ENCODE measurements around the gene PRPH2.
"Not testable (repeated sequence)": the region's sequence is repeated elsewhere in the genome, so short reads cannot be mapped to it uniquely, and the experiment has no call there.

PRPH2 gene

DNA sequence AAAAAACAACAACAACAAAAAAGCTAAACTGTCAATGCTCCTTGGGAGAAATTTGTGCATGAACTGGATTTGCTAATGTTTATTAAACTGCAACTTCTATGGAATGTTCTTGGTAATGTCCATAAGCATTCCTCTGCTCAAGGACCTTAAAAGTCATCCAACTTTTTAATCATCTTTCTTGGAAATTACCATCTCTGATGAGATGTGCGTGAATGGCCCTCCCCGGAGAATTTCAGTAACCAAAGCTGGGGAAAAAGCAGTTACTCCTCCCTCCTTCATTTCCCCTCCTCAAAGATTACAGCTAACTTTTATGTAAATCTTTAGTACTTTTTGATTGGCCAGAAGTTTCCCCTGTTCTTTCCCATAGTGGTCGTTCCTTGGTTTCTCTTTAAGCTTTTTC, 18.3 kb upstream of the PRPH2 start:
- DNase-seq: no peak

DNA sequence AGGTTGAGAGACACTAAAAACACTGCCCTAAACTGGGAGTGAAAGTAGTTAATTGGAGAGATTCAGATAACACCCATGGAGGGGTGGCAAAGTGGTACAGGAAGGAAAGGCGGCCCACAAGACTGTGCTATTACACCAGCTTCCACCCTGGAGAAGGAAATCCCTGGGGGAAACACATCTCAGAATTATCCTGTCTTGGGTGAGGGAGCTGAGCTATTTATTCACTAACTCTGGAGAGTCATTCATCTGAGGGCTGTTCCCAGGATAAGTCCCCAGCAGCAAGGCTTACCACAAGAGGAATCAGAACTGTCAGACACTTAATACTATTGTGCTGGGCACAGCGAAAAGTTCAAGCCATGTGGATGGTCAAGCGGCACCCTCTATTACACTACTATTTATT, 13.6 kb upstream of the PRPH2 start:
- no peak for DNase-seq

- not testable (repeated sequence) for DNase-seq
Observed at GRCh38 chr6:42733867-42734481, 11.6 kb upstream of the PRPH2 start.

- no peak for DNase-seq
Observed at GRCh38 chr6:42729731-42730130, 7.3 kb upstream of the PRPH2 start.

DNA sequence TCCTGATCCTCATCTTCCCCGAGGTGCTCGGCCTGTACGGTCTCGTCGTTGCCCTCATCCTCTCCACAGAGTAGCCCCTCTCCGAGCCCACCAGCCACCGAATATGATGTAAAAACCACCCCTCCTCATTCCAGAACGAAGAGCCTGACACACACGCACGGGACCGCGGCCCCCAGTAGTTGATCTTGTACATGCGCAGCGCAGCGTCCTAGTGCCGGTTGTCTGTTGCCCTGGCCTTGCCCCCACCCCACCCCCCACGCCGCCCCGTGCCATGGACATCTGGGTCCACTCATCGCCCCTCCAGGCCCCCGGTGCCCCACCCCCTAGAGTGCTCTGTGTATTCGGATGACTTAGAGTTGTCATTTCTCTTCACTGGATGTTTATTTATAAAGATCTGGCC, 5.2 kb upstream of the PRPH2 start:
- DNase-seq: no peak

DNA sequence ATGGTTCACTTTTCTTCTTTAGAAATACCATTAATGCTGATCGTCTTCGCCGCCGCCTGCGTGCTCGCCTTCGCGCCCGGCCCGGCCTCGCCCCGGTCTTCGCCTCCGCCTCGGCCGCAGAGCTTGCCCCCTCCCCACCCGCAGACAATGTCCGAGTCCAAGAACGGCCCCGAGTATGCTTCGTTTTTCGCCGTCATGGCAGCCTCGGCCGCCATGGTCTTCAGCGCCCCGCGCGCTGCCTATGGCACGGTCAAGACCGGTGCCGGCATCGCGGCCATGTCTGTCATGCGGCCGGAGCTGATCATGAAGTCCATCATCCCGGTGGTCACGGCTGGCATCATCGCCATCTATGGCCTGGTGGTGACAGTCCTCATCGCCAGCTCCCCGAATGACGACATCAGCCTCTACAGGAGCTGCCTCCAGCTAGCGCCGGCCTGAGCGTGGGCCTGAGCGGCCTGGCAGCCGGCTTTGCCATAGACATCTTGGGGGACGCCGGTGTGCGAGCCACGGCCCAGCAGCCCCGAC, 4.8 kb upstream of the PRPH2 start:
- no peak for DNase-seq

- DNase-seq: peak; percentile 21
Observed at GRCh38 chr6:42726485-42727086, 4.2 kb upstream of the PRPH2 start.

DNA sequence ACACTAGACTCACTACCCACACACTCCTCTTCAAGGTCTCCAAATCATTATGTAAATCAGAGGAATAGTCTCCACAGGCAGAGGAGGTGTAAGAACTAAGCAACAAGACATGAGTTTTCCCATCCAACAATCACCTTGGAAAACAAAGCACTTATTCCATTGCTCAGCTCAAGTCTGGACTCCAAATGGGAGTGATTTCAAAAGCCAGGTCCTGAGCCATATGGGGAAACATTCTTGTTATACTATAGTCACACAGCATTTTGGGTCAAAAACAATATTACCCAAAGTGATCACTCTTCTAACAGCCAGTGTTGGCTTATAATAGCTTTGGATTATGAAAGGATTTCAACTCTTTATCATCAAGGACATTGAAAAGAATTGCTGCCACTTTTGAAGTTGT, 3.6 kb upstream of the PRPH2 start:
- DNase-seq: no peak

GRCh38 chr6:42724825-42725224, 2.4 kb upstream of the PRPH2 start:
- no peak for DNase-seq

DNA sequence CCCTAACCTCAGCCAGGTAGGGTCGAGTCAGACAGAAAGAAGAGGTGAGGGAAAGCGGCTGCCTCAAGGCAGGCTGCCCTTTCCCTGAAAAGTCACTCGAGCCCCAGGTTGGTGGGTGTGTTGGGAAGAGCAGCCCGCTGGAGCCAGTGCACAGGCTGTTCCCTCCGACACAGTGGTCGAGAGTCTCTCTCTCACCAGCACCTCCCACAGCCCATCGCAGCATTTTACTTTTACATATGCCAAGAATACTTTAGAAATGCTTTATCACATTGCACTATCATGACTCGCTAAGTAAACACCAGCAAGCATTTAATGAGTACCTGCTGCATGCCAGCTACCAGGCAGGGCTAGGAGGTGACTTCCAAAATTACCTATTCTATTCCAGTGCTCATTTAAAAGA, 1.7 kb downstream of the PRPH2 start:
- no peak for DNase-seq

DNA sequence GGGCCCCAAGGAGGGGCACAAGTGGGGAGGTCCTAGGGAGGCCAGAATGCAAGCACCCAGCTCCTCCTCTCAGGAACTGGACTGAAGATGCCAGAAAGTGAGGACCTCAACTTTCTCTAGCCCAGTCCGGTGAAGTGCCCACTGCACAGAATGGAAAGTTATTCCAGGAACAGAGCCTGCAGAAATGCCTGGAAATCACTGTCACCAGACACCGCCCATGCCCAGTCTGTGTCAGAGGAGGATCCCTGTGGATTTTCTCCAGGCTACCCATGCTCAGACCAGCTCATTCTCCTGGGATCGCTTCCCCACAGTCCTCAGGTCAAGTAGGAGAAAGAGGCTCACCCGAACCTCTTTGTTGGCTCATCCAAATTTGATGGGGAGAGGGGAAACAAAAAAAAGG, 6.5 kb downstream of the PRPH2 start:
- no peak for DNase-seq

GRCh38 chr6:42714098-42714761, 8.2 kb downstream of the PRPH2 start:
- no peak for DNase-seq

GRCh38 chr6:42711930-42712329, 10.5 kb downstream of the PRPH2 start:
- no peak for DNase-seq

DNA sequence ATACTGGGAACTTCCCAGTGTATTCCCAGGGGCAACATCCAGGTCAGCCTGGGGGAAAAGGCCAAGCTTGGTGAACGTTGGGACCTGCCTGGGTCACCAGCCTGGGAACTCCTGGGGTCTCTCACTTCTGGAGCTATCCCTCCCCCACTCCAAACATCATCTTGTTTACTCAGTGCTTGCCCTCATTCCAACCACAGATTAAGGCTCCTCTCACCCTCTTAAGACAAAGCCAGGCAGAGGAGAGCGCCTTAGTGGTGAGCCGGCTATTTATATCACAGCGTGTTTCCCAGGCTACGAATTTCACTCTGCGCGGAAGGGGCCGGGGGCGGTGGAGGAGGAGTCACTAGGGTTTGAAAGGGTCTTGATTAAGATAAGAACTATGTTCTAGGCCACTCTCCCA, 12.1 kb downstream of the PRPH2 start:
- DNase-seq: no peak

GRCh38 chr6:42709871-42710270, 12.5 kb downstream of the PRPH2 start:
- DNase-seq: no peak

GRCh38 chr6:42708096-42708495, 14.3 kb downstream of the PRPH2 start:
- DNase-seq: no peak

GRCh38 chr6:42707595-42707994, 14.8 kb downstream of the PRPH2 start:
- no peak for DNase-seq

DNA sequence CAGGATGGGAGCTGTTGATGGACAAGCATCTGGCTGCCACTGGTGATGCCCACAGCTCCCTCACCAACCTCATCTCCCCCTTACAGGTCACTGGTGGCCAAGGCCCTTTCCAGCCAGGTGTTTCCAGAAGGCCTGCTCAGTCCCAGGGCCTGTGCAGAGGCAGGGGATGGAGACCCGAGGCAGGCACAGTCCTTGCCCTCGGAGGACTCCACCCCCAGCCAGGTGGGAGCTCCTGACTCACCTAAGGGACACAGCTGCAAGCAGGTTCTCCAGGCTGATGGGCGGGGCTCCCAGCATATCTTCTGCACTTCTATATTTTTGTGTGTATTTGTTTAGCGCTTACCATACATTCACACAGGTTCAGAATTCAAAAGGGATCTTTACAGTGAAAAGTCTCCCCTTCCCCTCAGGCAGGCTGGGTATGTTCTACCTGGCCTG, 17.4 kb downstream of the PRPH2 start:
- DNase-seq: no peak

DNA sequence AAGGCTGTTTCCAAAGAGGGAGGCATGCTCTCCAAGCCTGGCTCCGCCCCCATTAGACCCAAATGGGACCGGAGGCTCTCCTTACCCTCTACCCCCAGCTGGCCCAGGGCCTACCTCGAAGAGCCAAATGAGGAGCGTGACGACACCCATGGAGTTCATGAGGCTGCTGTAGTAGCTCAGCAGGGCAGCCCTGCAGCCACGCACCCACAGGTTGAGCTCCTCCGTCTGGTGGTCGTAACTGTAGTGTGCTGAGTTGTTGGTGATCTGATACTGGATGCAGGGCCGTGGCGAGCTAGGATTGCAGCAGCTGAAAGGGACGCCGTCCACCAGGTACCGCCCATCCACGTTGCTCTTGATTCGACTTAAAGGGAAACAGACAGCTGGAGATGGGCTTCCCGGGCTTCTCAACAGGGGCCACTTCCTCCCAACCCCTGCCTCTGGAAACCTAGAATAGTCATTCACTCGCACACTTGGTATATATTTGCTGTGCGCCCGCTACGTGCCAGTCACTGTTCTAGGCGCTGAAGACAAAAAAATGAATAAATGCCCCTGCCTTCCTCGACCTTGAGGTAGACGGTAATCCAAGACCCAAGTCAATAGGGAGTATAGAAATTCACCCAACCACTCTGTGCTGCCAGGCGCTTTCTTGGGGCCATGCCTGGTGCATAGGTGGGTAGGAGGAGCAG, 18.0 kb downstream of the PRPH2 start:
- no peak for DNase-seq

GRCh38 chr6:42702786-42703185, 19.6 kb downstream of the PRPH2 start:
- DNase-seq: not testable (repeated sequence)

DNA sequence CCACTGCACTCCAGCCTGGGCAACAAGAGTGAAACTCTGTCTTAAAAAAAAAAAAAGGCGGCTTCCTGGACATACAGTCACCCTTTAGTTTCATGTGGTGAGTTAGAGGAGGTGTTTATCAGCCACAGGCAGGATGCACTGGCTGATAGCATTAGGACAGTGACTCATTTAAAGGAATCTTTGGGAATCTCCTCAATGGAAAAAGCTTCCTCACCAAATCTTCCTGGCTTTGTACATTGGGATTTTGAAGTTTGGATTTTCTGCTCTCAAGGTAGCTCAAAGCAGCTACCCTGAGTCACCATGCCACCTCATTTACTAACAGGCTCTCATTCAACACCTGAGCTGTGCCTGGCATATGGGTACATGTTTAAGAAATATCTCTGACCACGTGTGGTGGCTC, 20.2 kb downstream of the PRPH2 start:
- DNase-seq: no peak

- no peak for DNase-seq
Observed at GRCh38 chr6:42698217-42698616, 24.2 kb downstream of the PRPH2 start.

- DNase-seq: no peak
Observed at GRCh38 chr6:42697268-42697655, 25.1 kb downstream of the PRPH2 start.

Measured in NCI-H2107 (cell line).